ENCODE results near the gene CCNC. TPM values are rescaled to one million over a fixed set of nuclear protein-coding genes. Genes with fewer than 3 reads are reported as not detected.

Gene CCNC
- total and polyA plus RNA-seq, 4 donors: 24.4 to 40.4 (median 37.7) TPM

GRCh38 chr6:99498421-99498820 is 70.0 kb downstream of the CCNC start:
- 26 to 37% methylated on average over 1 of the region's 1 CpG for WGBS, 2 donors
- DNase-seq (no peak), ATAC-seq (ENCODE audit: low FRiP score) (no peak)
- Histone ChIP-seq H3K36me3 (ENCODE audit: control insufficient read depth in 1 of 2, insufficient read depth in 2 of 2, low read length in 1 of 2) (peaks cover 0 to 2% of the 10 kb centered on the region in 2 donors), H3K4me3 (ENCODE audit: low read length in 2 of 2) (no peak overlapping the region), H3K27ac (ENCODE audit: low read depth in 1 of 2, low read length in 2 of 2) (no peak overlapping the region), H3K4me1 (ENCODE audit: control insufficient read depth in 1 of 2, insufficient read depth in 2 of 2, low read length in 2 of 2) (no peaks in the 10 kb centered on the region), H3K27me3 (ENCODE audit: control insufficient read depth in 1 of 2, insufficient read depth in 2 of 2, low read length in 1 of 2) (no peaks in the 10 kb centered on the region), H3K9me3 (ENCODE audit: control insufficient read depth, low read length) (no peaks in the 10 kb centered on the region)
- intact Hi-C loops (cut with DNase I): no loop called here

GRCh38 chr6:99495466-99495865 is 73.0 kb downstream of the CCNC start:
- Histone ChIP-seq H3K27ac (ENCODE audit: low read depth in 1 of 2, low read length in 2 of 2) (no peak overlapping the region), H3K9me3 (ENCODE audit: control insufficient read depth, low read length) (no peaks in the 10 kb centered on the region), H3K4me1 (ENCODE audit: control insufficient read depth in 1 of 2, insufficient read depth in 2 of 2, low read length in 2 of 2) (no peaks in the 10 kb centered on the region), H3K4me3 (ENCODE audit: low read length in 2 of 2) (no peak overlapping the region), H3K36me3 (ENCODE audit: control insufficient read depth in 1 of 2, insufficient read depth in 2 of 2, low read length in 1 of 2) (no peaks in the 10 kb centered on the region), H3K27me3 (ENCODE audit: control insufficient read depth in 1 of 2, insufficient read depth in 2 of 2, low read length in 1 of 2) (no peaks in the 10 kb centered on the region)
- ATAC-seq (ENCODE audit: low FRiP score): no peak
- intact Hi-C loops (cut with DNase I): no loop called here
- DNase-seq: no peak
- 91% methylated on average over 1 of the region's 1 CpG for WGBS, 2 donors

Other genes starting within 250 kb of the CCNC start
- 1 to 10 TPM; 3.8 to 4.4 TPM for gene FAXC, start 219.0 kb downstream of the CCNC start, total RNA-seq
- 1 to 10 TPM; 2.5 to 7.3 TPM for gene FAXC, start 219.0 kb downstream of the CCNC start, polyA plus RNA-seq
- 1 to 10 TPM; 2.4 to 3.7 TPM for gene COQ3, start 174.5 kb downstream of the CCNC start, total RNA-seq
- 10 to 100 TPM in 1 of 2 donors, 1 to 10 TPM in 1; 7.4 to 11.6 TPM for gene COQ3, start 174.5 kb downstream of the CCNC start, polyA plus RNA-seq
- gene PNISR, start 143.4 kb downstream of the CCNC start, total RNA-seq: 100 to 1,000 TPM; 107 to 192 TPM
- gene PNISR, start 143.4 kb downstream of the CCNC start, polyA plus RNA-seq: 100 to 1,000 TPM in 1 of 2 donors, 10 to 100 TPM in 1; 16.8 to 140 TPM
- 10 to 100 TPM; 17.6 to 18.2 TPM for gene USP45, start 53.2 kb downstream of the CCNC start, total RNA-seq
- 1 to 10 TPM; 4.6 to 5.6 TPM for gene USP45, start 53.2 kb downstream of the CCNC start, polyA plus RNA-seq
- not detected for gene PRDM13, start 38.2 kb upstream of the CCNC start, total RNA-seq
- gene PRDM13, start 38.2 kb upstream of the CCNC start, polyA plus RNA-seq: not detected